Adrenal gland (tissue), 5 donors: ENCODE measurements around the gene CDK14.

ENCODE experiments used
- POLR2A ChIP-seq, 2 donors: fragments of 450-650 bp; IDR thresholded peaks; one replicate each; pipeline ENCODE4 v1.6.1; 2017; ENCODE audit warnings: antibody characterized with exemption in 2 of 2, mild to moderate bottlenecking in 2 of 2, moderate library complexity in 1 of 2
- TF ChIP-seq, protein P1 (sequence below), 6 experiments: fragments of 450-650 bp in 4 of 6; fragments of 200-600 bp in 2 of 6; sonication (generic) in 1 of 6; IDR thresholded peaks; 1 replicate in 5 of 6; 2 replicates in 1 of 6; pipeline versions ENCODE4 v1.5.1 to v1.8.0; 2016 to 2021; ENCODE audit warnings: antibody characterized with exemption in 6 of 6, mild to moderate bottlenecking in 2 of 6, moderate library complexity in 1 of 6
- donor health status: DM: no; HTN: no; CAD: no.

DNA sequence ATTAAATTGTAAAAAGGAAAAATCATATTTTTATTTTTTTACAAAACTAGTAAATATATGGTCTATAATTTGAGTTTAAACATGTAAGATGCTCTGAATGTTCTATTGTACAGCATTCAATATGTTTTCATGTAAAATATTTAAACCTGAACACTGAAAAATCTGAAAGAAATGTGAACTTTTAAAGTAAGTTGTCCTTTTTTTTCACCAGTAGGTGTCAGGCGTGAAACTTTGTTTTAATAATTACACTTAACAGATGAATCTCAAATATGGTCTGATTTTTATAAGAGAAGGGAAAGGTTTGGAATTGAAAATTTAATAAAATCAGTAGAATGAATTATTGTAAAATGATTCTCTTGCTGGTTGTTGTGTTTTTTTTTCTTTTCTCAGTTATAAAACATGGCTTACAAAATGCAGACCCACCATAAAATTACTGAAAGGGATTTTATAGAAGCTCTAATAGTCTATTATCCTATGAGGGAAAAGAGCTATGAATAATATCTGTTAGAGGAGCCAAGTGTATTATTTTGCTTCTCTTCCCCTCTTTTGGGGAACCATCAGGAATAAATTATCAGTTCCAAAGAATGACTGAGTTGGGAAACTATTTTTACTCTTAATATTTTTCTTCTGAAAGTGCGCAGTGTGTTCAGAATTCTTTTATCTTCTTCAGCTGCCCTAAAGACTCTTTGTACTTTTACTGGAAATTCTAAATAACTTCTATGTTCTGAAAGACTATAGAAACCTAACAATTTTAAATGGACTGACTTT is 450.4 kb downstream of the CDK14 start:
- TF ChIP-seq POLR2A (IDR thresholded peaks at IDR 0.05) = no peak
- TF ChIP-seq, protein P1, sequence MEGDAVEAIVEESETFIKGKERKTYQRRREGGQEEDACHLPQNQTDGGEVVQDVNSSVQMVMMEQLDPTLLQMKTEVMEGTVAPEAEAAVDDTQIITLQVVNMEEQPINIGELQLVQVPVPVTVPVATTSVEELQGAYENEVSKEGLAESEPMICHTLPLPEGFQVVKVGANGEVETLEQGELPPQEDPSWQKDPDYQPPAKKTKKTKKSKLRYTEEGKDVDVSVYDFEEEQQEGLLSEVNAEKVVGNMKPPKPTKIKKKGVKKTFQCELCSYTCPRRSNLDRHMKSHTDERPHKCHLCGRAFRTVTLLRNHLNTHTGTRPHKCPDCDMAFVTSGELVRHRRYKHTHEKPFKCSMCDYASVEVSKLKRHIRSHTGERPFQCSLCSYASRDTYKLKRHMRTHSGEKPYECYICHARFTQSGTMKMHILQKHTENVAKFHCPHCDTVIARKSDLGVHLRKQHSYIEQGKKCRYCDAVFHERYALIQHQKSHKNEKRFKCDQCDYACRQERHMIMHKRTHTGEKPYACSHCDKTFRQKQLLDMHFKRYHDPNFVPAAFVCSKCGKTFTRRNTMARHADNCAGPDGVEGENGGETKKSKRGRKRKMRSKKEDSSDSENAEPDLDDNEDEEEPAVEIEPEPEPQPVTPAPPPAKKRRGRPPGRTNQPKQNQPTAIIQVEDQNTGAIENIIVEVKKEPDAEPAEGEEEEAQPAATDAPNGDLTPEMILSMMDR (IDR thresholded peaks at IDR 0.05) = peak in 2 of 6 experiments; percentile 24 to 30
